NCI-H128 (cell line): ENCODE results near the gene PZP.
"Not testable (repeated sequence)": the region's sequence is repeated elsewhere in the genome, so short reads cannot be mapped to it uniquely, and the experiment has no call there.

Experiments
- DNase-seq: peaks from one replicate; lab custom pipeline; 2025; ENCODE audit not compliant: unreplicated experiment; lab: John Stamatoyannopoulos, UW

The PZP gene

GRCh38 chr12:9208229-9208628 is at the start of gene PZP:
Gene PZP, minus strand, starts transcription at chr12:9208395. Its CDS starts 54 bp downstream, at chr12:9208341.
- DNase-seq, result no peak

- DNase-seq, result no peak
Measured at GRCh38 chr12:9256758-9257405, 48.7 kb upstream of the PZP start.

GRCh38 chr12:9256341-9256740 is 48.1 kb upstream of the PZP start:
- DNase-seq, result no peak

GRCh38 chr12:9255837-9256236 is 47.6 kb upstream of the PZP start:
- no peak for DNase-seq

- no peak for DNase-seq
Measured at GRCh38 chr12:9253464-9253863, 45.3 kb upstream of the PZP start.

GRCh38 chr12:9252791-9253190 is 44.6 kb upstream of the PZP start:
- not testable (repeated sequence) for DNase-seq

- DNase-seq, result no peak
Measured at GRCh38 chr12:9252256-9252655, 44.1 kb upstream of the PZP start.

- DNase-seq, result no peak
Measured at GRCh38 chr12:9248435-9248834, 40.2 kb upstream of the PZP start.

- no peak for DNase-seq
Measured at GRCh38 chr12:9244894-9245293, 36.7 kb upstream of the PZP start.

GRCh38 chr12:9243999-9244649 is 35.9 kb upstream of the PZP start:
- no peak for DNase-seq

- no peak for DNase-seq
Measured at GRCh38 chr12:9241301-9241700, 33.1 kb upstream of the PZP start.

- DNase-seq, result no peak
Measured at GRCh38 chr12:9240776-9241175, 32.6 kb upstream of the PZP start.

GRCh38 chr12:9240004-9240635 is 31.9 kb upstream of the PZP start:
- DNase-seq, result not testable (repeated sequence)

- DNase-seq, result no peak
Measured at GRCh38 chr12:9237286-9237685, 29.1 kb upstream of the PZP start.

- DNase-seq, result no peak
Measured at GRCh38 chr12:9235519-9235918, 27.3 kb upstream of the PZP start.

- no peak for DNase-seq
Measured at GRCh38 chr12:9227950-9228349, 19.8 kb upstream of the PZP start.

GRCh38 chr12:9223830-9224229 is 15.6 kb upstream of the PZP start:
- no peak for DNase-seq

- no peak for DNase-seq
Measured at GRCh38 chr12:9221483-9221882, 13.3 kb upstream of the PZP start.

GRCh38 chr12:9221011-9221410 is 12.8 kb upstream of the PZP start:
- not testable (repeated sequence) for DNase-seq

- DNase-seq, result no peak
Measured at GRCh38 chr12:9214534-9214933, 6.3 kb upstream of the PZP start.

- no peak for DNase-seq
Measured at GRCh38 chr12:9211687-9212086, 3.5 kb upstream of the PZP start.

GRCh38 chr12:9204380-9204779 is 3.8 kb downstream of the PZP start:
- no peak for DNase-seq
